ENCODE measurements around the gene SGPP1. TPM values are rescaled to one million over a fixed set of nuclear protein-coding genes. Genes with fewer than 3 reads are reported as not detected.
A peak's percentile ranks its signal among the peaks of the same experiment; 100 is the strongest.

Gene SGPP1
- total and polyA plus RNA-seq, 10 of the 15 experiments (the other 5 are each of a cell fraction or from before 2014, with no cell fraction given) = 3.5 to 37.7 (median 25.5) TPM

DNA sequence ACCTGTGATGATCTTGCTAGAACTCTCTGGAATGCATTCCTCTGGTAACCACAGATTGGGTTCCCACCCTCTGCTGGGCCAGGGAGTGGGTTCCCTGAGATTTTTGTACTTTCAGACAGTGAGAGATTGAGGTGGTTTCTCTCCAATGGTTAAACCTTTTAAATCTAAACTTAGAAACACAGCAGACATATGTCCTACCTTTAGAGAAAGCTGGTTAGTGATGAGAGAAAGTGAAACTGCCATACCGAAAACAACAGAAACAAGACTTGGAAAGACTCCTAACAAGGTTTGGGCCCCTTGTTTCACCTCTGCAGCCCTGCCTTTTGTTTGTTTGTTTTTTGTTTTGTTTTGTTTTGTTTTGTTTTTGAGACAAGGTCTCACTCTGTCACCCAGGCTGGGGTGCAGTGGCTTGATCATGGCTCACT is 9.7 kb upstream of the SGPP1 start (continued):
- TF ChIP-seq ZZZ3 (IDR thresholded peaks at IDR 0.05; ENCODE audit: control insufficient read depth, insufficient read length, low read depth) (no peak), PKNOX1 (IDR thresholded peaks at IDR 0.05) (peak; percentile 66), MTA3 (IDR thresholded peaks at IDR 0.05; ENCODE audit: borderline replicate concordance, low read length) (peak; percentile 50; the same call in 1 of the 2 replicates), FOXK2 (IDR thresholded peaks at IDR 0.05) (peak; percentile 45; the same call in 1 of the 2 replicates), ZNF274 (IDR thresholded peaks at IDR 0.05; ENCODE audit: insufficient read depth, insufficient read length) (no peak), POLR2AphosphoS2 (IDR thresholded peaks at IDR 0.05; ENCODE audit: low read depth, low read length) (no peak), SMAD1 (IDR thresholded peaks at IDR 0.05; ENCODE audit: low read depth, partially characterized antibody) (no peak), SREBF1 (IDR thresholded peaks at IDR 0.05; ENCODE audit: low read length) (no peak), ZBTB40 (IDR thresholded peaks at IDR 0.05; ENCODE audit: borderline replicate concordance) (no peak), RELB (IDR thresholded peaks at IDR 0.05; ENCODE audit: low read depth) (peak; percentile 86), MTA2 (IDR thresholded peaks at IDR 0.05; ENCODE audit: low read depth) (peak; percentile 58; the same call in 1 of the 2 replicates), HCFC1 (IDR thresholded peaks at IDR 0.05; ENCODE audit: low read length) (no peak), CBFB (IDR thresholded peaks at IDR 0.05; ENCODE audit: low read depth) (no peak), ZBED1 (IDR thresholded peaks at IDR 0.05; ENCODE audit: borderline replicate concordance) (0 out of 2 replicates have a peak, but pooled peaks have one; percentile 26)
- TF ChIP-seq, protein P1, sequence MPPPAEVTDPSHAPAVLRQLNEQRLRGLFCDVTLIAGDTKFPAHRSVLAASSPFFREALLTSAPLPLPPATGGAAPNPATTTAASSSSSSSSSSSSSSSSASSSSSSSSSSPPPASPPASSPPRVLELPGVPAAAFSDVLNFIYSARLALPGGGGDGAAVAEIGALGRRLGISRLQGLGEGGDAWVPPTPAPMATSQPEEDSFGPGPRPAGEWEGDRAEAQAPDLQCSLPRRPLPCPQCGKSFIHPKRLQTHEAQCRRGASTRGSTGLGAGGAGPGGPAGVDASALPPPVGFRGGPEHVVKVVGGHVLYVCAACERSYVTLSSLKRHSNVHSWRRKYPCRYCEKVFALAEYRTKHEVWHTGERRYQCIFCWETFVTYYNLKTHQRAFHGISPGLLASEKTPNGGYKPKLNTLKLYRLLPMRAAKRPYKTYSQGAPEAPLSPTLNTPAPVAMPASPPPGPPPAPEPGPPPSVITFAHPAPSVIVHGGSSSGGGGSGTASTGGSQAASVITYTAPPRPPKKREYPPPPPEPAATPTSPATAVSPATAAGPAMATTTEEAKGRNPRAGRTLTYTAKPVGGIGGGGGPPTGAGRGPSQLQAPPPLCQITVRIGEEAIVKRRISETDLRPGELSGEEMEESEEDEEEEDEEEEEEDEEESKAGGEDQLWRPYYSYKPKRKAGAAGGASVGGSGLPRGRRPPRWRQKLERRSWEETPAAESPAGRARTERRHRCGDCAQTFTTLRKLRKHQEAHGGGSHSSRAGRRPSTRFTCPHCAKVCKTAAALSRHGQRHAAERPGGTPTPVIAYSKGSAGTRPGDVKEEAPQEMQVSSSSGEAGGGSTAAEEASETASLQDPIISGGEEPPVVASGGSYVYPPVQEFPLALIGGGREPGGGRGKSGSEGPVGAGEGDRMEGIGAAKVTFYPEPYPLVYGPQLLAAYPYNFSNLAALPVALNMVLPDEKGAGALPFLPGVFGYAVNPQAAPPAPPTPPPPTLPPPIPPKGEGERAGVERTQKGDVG (CRISPR knock-in tag; IDR thresholded peaks at IDR 0.05) = no peak
- TF ChIP-seq, protein P2, sequence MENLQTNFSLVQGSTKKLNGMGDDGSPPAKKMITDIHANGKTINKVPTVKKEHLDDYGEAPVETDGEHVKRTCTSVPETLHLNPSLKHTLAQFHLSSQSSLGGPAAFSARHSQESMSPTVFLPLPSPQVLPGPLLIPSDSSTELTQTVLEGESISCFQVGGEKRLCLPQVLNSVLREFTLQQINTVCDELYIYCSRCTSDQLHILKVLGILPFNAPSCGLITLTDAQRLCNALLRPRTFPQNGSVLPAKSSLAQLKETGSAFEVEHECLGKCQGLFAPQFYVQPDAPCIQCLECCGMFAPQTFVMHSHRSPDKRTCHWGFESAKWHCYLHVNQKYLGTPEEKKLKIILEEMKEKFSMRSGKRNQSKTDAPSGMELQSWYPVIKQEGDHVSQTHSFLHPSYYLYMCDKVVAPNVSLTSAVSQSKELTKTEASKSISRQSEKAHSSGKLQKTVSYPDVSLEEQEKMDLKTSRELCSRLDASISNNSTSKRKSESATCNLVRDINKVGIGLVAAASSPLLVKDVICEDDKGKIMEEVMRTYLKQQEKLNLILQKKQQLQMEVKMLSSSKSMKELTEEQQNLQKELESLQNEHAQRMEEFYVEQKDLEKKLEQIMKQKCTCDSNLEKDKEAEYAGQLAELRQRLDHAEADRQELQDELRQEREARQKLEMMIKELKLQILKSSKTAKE (IDR thresholded peaks at IDR 0.05; ENCODE audit: low read depth, poor library complexity, severe bottlenecking) = peak; percentile 90
- TF ChIP-seq, protein P3, sequence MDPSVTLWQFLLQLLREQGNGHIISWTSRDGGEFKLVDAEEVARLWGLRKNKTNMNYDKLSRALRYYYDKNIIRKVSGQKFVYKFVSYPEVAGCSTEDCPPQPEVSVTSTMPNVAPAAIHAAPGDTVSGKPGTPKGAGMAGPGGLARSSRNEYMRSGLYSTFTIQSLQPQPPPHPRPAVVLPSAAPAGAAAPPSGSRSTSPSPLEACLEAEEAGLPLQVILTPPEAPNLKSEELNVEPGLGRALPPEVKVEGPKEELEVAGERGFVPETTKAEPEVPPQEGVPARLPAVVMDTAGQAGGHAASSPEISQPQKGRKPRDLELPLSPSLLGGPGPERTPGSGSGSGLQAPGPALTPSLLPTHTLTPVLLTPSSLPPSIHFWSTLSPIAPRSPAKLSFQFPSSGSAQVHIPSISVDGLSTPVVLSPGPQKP (IDR thresholded peaks at IDR 0.05; ENCODE audit: low read depth, low read length) = no peak
